K562 (cell line): ENCODE results near the gene SAPCD1. TPM values are rescaled to one million over a fixed set of nuclear protein-coding genes. Genes with fewer than 3 reads are reported as not detected.
A peak's percentile ranks its signal among the peaks of the same experiment; 100 is the strongest.

Experiments
- CBFA2T2 ChIP-seq: fragments of 450-650 bp; conservative IDR thresholded peaks from 2 replicates; pipeline ENCODE4 v1.6.1; 2017; ENCODE audit warnings: mild to moderate bottlenecking
- CBX8 ChIP-seq: fragments of 200-600 bp; sonication (generic); IDR thresholded peaks from 2 replicates; pipeline ENCODE4 v1.6.1; 2012; ENCODE audit warnings: borderline replicate concordance, mixed run types, low read depth, mild to moderate bottlenecking, moderate library complexity, mixed read lengths, low read length, control low read depth, inconsistent platforms; ENCODE audit not compliant: poor library complexity, severe bottlenecking; ENCODE audit errors: extremely low read depth
- COPS2 ChIP-seq: fragments of 450-650 bp; conservative IDR thresholded peaks from 2 replicates; pipeline ENCODE4 v1.6.1; 2016; ENCODE audit warnings: mild to moderate bottlenecking, moderate library complexity
- DDX20 ChIP-seq: fragments of 450-650 bp; IDR thresholded peaks from 2 replicates; pipeline ENCODE4 v1.6.1; 2016; ENCODE audit warnings: missing genetic modification characterization, low read depth, mild to moderate bottlenecking, missing compliant biosample characterization, moderate library complexity
- E2F5 ChIP-seq: sonication (generic); formaldehyde crosslinking; IDR thresholded peaks from 2 replicates; pipeline ENCODE4 v1.8.0; 2022; ENCODE audit warnings: mild to moderate bottlenecking, missing genetic modification reagents
- ELF2 ChIP-seq: fragments of 250-450 bp; sonication (Bioruptor Pico); IDR thresholded peaks from 2 replicates; pipeline ENCODE4 v1.5.0; 2021; ENCODE audit warnings: mild to moderate bottlenecking
- ESRRB ChIP-seq: fragments of 250-450 bp; sonication (Bioruptor Pico); IDR thresholded peaks from 2 replicates; pipeline ENCODE4 v1.5.0; 2020; ENCODE audit warnings: mild to moderate bottlenecking, moderate library complexity, borderline replicate concordance
- FOXK2 ChIP-seq, 2 experiments: fragments of 450-650 bp; IDR thresholded peaks in 1 of 2; conservative IDR thresholded peaks in 1 of 2; 2 replicates each; pipeline ENCODE4 v1.6.1; 2016; ENCODE audit warnings: low read depth in 2 of 2, mild to moderate bottlenecking in 1 of 2
- HDAC3 ChIP-seq: fragments of 450-650 bp; IDR thresholded peaks from 2 replicates; pipeline ENCODE4 v1.6.1; 2018; ENCODE audit warnings: borderline replicate concordance, mild to moderate bottlenecking, moderate library complexity; ENCODE audit not compliant: partially characterized antibody
- MAFF ChIP-seq: IDR thresholded peaks from 2 replicates; pipeline ENCODE4 v1.6.1; 2012; ENCODE audit warnings: low read length, improper control_type of control experiment
- MAX ChIP-seq: sonication (generic); formaldehyde crosslinking; IDR thresholded peaks from 2 replicates; pipeline ENCODE4 v1.9.0; 2022; ENCODE audit warnings: mild to moderate bottlenecking, missing genetic modification reagents
- NELFE ChIP-seq: IDR thresholded peaks from 2 replicates; pipeline ENCODE4 v1.6.1; 2011; ENCODE audit warnings: mild to moderate bottlenecking; ENCODE audit not compliant: insufficient read depth, insufficient read length
- NFATC3 ChIP-seq: fragments of 450-650 bp; IDR thresholded peaks from 2 replicates; pipeline ENCODE4 v1.6.1; 2017; ENCODE audit warnings: mild to moderate bottlenecking
- PCBP1 ChIP-seq: fragments of 200-400 bp; formaldehyde crosslinking; IDR thresholded peaks from 2 replicates; pipeline ENCODE4 v1.6.1; 2018; ENCODE audit warnings: mild to moderate bottlenecking, low read depth, low read length; ENCODE audit not compliant: poor library complexity, severe bottlenecking
- PML ChIP-seq: IDR thresholded peaks from 2 replicates; pipeline ENCODE4 v1.6.1; 2012; ENCODE audit warnings: low read length, inconsistent platforms
- SAFB ChIP-seq: fragments of 200-400 bp; formaldehyde crosslinking; IDR thresholded peaks from 2 replicates; pipeline ENCODE4 v1.6.1; 2017; ENCODE audit warnings: low read depth, low read length, borderline replicate concordance
- SETDB1 ChIP-seq: IDR thresholded peaks from one replicate; pipeline ENCODE4 v1.6.1; 2012; ENCODE audit warnings: low read length, control low read depth, inconsistent platforms
- SMARCC2 ChIP-seq: fragments of 450-650 bp; IDR thresholded peaks from 2 replicates; pipeline ENCODE4 v1.6.1; 2017; ENCODE audit warnings: antibody characterized with exemption, moderate library complexity, mild to moderate bottlenecking, low read depth
- SRSF3 ChIP-seq: fragments of 200-400 bp; formaldehyde crosslinking; IDR thresholded peaks from 2 replicates; pipeline ENCODE4 v1.6.1; 2016; ENCODE audit warnings: mild to moderate bottlenecking, low read length, moderate library complexity; ENCODE audit not compliant: insufficient read depth
- SRSF7 ChIP-seq: fragments of 200-400 bp; formaldehyde crosslinking; optimal IDR thresholded peaks from 2 replicates; pipeline ENCODE3; 2017; ENCODE audit warnings: mild to moderate bottlenecking, low read depth, low read length
- STAG1 ChIP-seq: sonication (generic); formaldehyde crosslinking; IDR thresholded peaks from 2 replicates; pipeline ENCODE4 v1.5.0; 2020; ENCODE audit warnings: missing genetic modification reagents, borderline replicate concordance
- TAF15 ChIP-seq: fragments of 200-400 bp; formaldehyde crosslinking; IDR thresholded peaks from 2 replicates; pipeline ENCODE4 v1.6.1; 2017; ENCODE audit warnings: mild to moderate bottlenecking, low read depth, low read length, moderate library complexity
- TBP ChIP-seq: optimal IDR thresholded peaks from 2 replicates; pipeline ENCODE3; 2011; ENCODE audit warnings: low read depth, low read length, improper control_type of control experiment
- TEAD2 ChIP-seq: fragments of 450-650 bp; IDR thresholded peaks from 2 replicates; pipeline ENCODE4 v1.6.1; 2016; ENCODE audit warnings: missing genetic modification characterization, control low read depth, missing compliant biosample characterization
- YY1 ChIP-seq, 3 experiments: IDR thresholded peaks; 2 replicates each; pipeline ENCODE4 v1.6.1; 2011; ENCODE audit warnings: low read length in 2 of 3, mild to moderate bottlenecking in 2 of 3, moderate library complexity in 2 of 3, borderline replicate concordance in 1 of 3, control low read depth in 1 of 3, low read depth in 1 of 3; ENCODE audit not compliant: insufficient read depth in 3 of 3, insufficient replicate concordance in 2 of 3, control insufficient read depth in 1 of 3, insufficient read length in 1 of 3; ENCODE audit errors: extremely low read depth in 1 of 3
- ZNF444 ChIP-seq: fragments of 250-450 bp; sonication (Bioruptor Pico); IDR thresholded peaks from 2 replicates; pipeline ENCODE4 v1.4.0; 2020; ENCODE audit warnings: mild to moderate bottlenecking, moderate library complexity
- ZNF778 ChIP-seq: fragments of 450-650 bp; formaldehyde crosslinking; IDR thresholded peaks from 2 replicates; pipeline ENCODE4 v1.4.0; 2020; ENCODE audit warnings: mild to moderate bottlenecking, moderate library complexity
- polyA plus RNA-seq, 8 experiments: library from polyadenylated mRNA; depleted of rRNA in 4 of 8; stranded (reverse) in 5 of 8; unstranded in 3 of 8; fragments of >200 nt; fragmentation: Nextera tagmentation in 2 of 8; fragmentation: Illumina TruSeq in 1 of 8; extraction: Ambion mirVana in 2 of 8; extraction: Trizol in 1 of 8; gene quantifications; 2 replicates each; pipeline versions ENCODE4 v1.2.1 to v1.2.3, GENCODE V29; 2011 to 2014; ENCODE audit warnings: inconsistent platforms in 1 of 8, missing spikeins in 1 of 8
- total RNA-seq, 7 experiments: library from RNA; depleted of rRNA in 6 of 7; stranded (reverse); fragments of >200 nt in 6 of 7; fragmentation: Illumina TruSeq in 2 of 7; extraction: Trizol in 2 of 7; gene quantifications; 2 replicates each; pipeline versions ENCODE4 v1.2.1 to v1.2.3, GENCODE V29; 2011 to 2021; ENCODE audit warnings: low replicate concordance in 1 of 7

The SAPCD1 gene
- total and polyA plus RNA-seq, 9 of the 15 experiments (the other 6 are each of a cell fraction or from before 2014, with no cell fraction given) = 2.6 to 30.2 (median 7.4) TPM

GRCh38 chr6:31717499-31718222, 44.8 kb upstream of the SAPCD1 start (continued):
- TF ChIP-seq MAFF = no peak
- TF ChIP-seq MAX (CRISPR knock-in tag) = peak; percentile 73
- peak; percentile 93 for TF ChIP-seq SMARCC2
- TF ChIP-seq TEAD2 (tag) = no peak
- no peak for TF ChIP-seq NFATC3
- TF ChIP-seq SETDB1 = no peak
- TF ChIP-seq HDAC3 = no peak
- no peak; the same call in 1 of the 2 replicates for TF ChIP-seq STAG1 (CRISPR knock-in tag)
- no peak for TF ChIP-seq E2F5 (CRISPR knock-in tag)
- no peak for TF ChIP-seq ZNF444 (CRISPR knock-in tag)
- peak; percentile 38 for TF ChIP-seq TBP
- no peak for TF ChIP-seq SRSF7
- TF ChIP-seq CBFA2T2 = no peak
- no peak for TF ChIP-seq ESRRB (CRISPR knock-in tag)
- no peak for TF ChIP-seq DDX20 (tag)
- no peak for TF ChIP-seq SAFB
- peak; percentile 47 to 53; a peak in 2 of 4 replicates for TF ChIP-seq FOXK2 (conservative IDR thresholded peaks at IDR 0.05 in 1 of 2, IDR thresholded peaks at IDR 0.05 in 1 of 2; ENCODE audit: low read depth in 2 of 2)
- TF ChIP-seq ELF2 (CRISPR knock-in tag) = no peak
- TF ChIP-seq PML = 0 out of 2 replicates have a peak, but pooled peaks have one; percentile 36
- TF ChIP-seq TAF15 = no peak
- TF ChIP-seq COPS2 = no peak
- no peak for TF ChIP-seq PCBP1
- no peak for TF ChIP-seq SRSF3
- TF ChIP-seq YY1 (IDR thresholded peaks at IDR 0.05; ENCODE audit: borderline replicate concordance in 1 of 3, control insufficient read depth in 1 of 3, extremely low read depth in 1 of 3, insufficient read depth in 3 of 3, insufficient read length in 1 of 3, insufficient replicate concordance in 2 of 3, low read depth in 1 of 3, low read length in 2 of 3) = peak in 1 of 3 experiments; percentile 76
- TF ChIP-seq ZNF778 = no peak
- no peak for TF ChIP-seq CBX8
- TF ChIP-seq NELFE = no peak
